ENCODE measurements around the gene BUD31. TPM values are rescaled to one million over a fixed set of nuclear protein-coding genes. Genes with fewer than 3 reads are reported as not detected.

BUD31 gene
- total and polyA plus RNA-seq, 4 donors, result 18.5 to 55.9 (median 32.0) TPM

DNA sequence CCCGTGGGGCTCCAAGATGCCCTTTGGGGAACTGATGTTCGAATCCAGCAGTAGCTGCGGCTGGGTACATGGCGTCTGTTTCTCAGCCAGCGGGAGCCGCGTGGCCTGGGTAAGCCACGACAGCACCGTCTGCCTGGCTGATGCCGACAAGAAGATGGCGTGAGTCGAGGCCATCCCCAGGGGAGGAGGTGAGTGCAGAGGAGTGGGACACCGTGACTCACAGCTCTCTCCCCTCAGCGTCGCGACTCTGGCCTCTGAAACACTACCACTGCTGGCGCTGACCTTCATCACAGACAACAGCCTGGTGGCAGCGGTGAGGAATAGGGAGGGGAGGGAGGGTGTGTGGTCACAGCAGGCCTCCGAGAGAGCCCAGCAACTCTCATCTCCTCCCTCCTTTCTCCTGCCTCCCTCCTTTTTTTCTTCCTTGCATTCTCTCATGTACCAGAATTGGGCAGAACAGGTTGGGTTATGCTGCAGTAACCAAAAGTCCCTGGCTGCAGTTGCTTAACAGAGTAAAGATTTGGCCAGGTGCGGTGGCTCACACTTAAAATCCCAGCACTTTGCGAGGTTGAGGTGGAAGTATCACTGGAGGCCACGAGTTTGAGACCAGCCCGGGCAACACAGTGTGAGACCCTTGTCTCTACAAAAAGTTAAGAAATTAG is 17.7 kb upstream of the BUD31 start:
- TF ChIP-seq NR2F2 (IDR thresholded peaks at IDR 0.05) (no peak), RXRA (IDR thresholded peaks at IDR 0.05) (no peak), REST (IDR thresholded peaks at IDR 0.05) (no peak), HNF4G (IDR thresholded peaks at IDR 0.05) (no peak), JUND (IDR thresholded peaks at IDR 0.05) (no peak), YY1 (IDR thresholded peaks at IDR 0.05) (no peak), FOXA1 (IDR thresholded peaks at IDR 0.05) (no peak), SP1 (IDR thresholded peaks at IDR 0.05) (no peak), ATF3 (IDR thresholded peaks at IDR 0.05) (no peak), RAD21 (IDR thresholded peaks at IDR 0.05) (no peak), EGR1 (IDR thresholded peaks at IDR 0.05; ENCODE audit: low read depth in 2 of 2) (no peak), FOXA2 (IDR thresholded peaks at IDR 0.05) (no peak)
- TF ChIP-seq, protein P1, sequence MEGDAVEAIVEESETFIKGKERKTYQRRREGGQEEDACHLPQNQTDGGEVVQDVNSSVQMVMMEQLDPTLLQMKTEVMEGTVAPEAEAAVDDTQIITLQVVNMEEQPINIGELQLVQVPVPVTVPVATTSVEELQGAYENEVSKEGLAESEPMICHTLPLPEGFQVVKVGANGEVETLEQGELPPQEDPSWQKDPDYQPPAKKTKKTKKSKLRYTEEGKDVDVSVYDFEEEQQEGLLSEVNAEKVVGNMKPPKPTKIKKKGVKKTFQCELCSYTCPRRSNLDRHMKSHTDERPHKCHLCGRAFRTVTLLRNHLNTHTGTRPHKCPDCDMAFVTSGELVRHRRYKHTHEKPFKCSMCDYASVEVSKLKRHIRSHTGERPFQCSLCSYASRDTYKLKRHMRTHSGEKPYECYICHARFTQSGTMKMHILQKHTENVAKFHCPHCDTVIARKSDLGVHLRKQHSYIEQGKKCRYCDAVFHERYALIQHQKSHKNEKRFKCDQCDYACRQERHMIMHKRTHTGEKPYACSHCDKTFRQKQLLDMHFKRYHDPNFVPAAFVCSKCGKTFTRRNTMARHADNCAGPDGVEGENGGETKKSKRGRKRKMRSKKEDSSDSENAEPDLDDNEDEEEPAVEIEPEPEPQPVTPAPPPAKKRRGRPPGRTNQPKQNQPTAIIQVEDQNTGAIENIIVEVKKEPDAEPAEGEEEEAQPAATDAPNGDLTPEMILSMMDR (IDR thresholded peaks at IDR 0.05; ENCODE audit: low read depth, low read length, missing input control), result no peak
- TF ChIP-seq, protein P2, sequence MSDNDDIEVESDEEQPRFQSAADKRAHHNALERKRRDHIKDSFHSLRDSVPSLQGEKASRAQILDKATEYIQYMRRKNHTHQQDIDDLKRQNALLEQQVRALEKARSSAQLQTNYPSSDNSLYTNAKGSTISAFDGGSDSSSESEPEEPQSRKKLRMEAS (IDR thresholded peaks at IDR 0.05), result no peak
- Histone ChIP-seq H3K9ac (ENCODE audit: low read depth in 1 of 2, low read length in 2 of 2) (no peak overlapping the region), H3K4me1 (ENCODE audit: control insufficient read depth in 4 of 4, insufficient read depth in 4 of 4, low read length in 3 of 4) (peaks cover 8 to 25% (median 17%) of the 10 kb centered on the region in 4 donors), H3K4me3 (ENCODE audit: low read depth in 1 of 3, low read length in 3 of 3) (no peak overlapping the region), H3K27ac (ENCODE audit: low read depth in 1 of 2, low read length in 2 of 2) (no peak overlapping the region), H3K27me3 (ENCODE audit: control insufficient read depth in 4 of 4, insufficient read depth in 4 of 4, low read length in 3 of 4) (no peaks in the 10 kb centered on the region), H3K36me3 (ENCODE audit: control insufficient read depth in 4 of 4, insufficient read depth in 3 of 4, low read depth in 1 of 4, low read length in 3 of 4) (peaks cover 7 to 42% (median 10%) of the 10 kb centered on the region in 4 donors), H3K9me3 (ENCODE audit: control insufficient read depth in 4 of 4, low read length in 3 of 4) (no peaks in the 10 kb centered on the region)
- 97% methylated on average over 23 of the region's 23 CpGs for WGBS
- DNase-seq (ENCODE audit: low spot score), result no peak

DNA sequence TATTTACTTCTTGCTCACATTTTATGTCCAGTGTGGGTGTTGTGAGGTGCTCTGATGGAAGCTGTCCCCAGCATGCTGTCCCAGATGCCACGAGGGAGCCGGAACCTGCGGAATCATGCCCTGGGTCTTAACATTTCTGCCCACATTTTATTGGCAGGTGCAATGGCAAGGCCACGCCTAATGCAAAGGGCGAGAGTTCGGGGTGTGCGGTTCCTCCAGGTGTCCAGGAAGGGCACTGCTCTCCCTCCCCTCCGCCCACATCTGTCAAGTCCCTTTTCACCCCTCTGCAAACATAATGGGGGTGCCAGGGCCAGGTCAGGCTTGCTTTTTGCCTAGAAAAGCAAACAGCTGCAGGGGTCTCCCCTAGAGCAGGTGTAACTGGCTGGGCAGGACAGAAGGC is 16.7 kb upstream of the BUD31 start:
- Histone ChIP-seq H3K27me3 (ENCODE audit: control insufficient read depth in 4 of 4, insufficient read depth in 4 of 4, low read length in 3 of 4) (no peaks in the 10 kb centered on the region), H3K4me1 (ENCODE audit: control insufficient read depth in 4 of 4, insufficient read depth in 4 of 4, low read length in 3 of 4) (peaks cover 8 to 30% (median 18%) of the 10 kb centered on the region in 4 donors), H3K4me3 (ENCODE audit: low read depth in 1 of 3, low read length in 3 of 3) (no peak overlapping the region), H3K27ac (ENCODE audit: low read depth in 1 of 2, low read length in 2 of 2) (no peak overlapping the region), H3K9ac (ENCODE audit: low read depth in 1 of 2, low read length in 2 of 2) (no peak overlapping the region), H3K9me3 (ENCODE audit: control insufficient read depth in 4 of 4, low read length in 3 of 4) (no peaks in the 10 kb centered on the region), H3K36me3 (ENCODE audit: control insufficient read depth in 4 of 4, insufficient read depth in 3 of 4, low read depth in 1 of 4, low read length in 3 of 4) (peaks cover 9 to 36% (median 10%) of the 10 kb centered on the region in 4 donors)
- 86% methylated on average over 8 of the region's 8 CpGs for WGBS
- DNase-seq (ENCODE audit: low spot score), result no peak
- TF ChIP-seq, protein P1 (IDR thresholded peaks at IDR 0.05; ENCODE audit: low read depth, low read length, missing input control), result no peak
- TF ChIP-seq RXRA (IDR thresholded peaks at IDR 0.05) (no peak), REST (IDR thresholded peaks at IDR 0.05) (no peak), EGR1 (IDR thresholded peaks at IDR 0.05; ENCODE audit: low read depth in 2 of 2) (no peak), NR2F2 (IDR thresholded peaks at IDR 0.05) (no peak), HNF4G (IDR thresholded peaks at IDR 0.05) (no peak), RAD21 (IDR thresholded peaks at IDR 0.05) (no peak), HNF4A (conservative IDR thresholded peaks at IDR 0.05) (no peak), TAF1 (conservative IDR thresholded peaks at IDR 0.05) (no peak), YY1 (IDR thresholded peaks at IDR 0.05) (no peak)
- TF ChIP-seq, protein P3, sequence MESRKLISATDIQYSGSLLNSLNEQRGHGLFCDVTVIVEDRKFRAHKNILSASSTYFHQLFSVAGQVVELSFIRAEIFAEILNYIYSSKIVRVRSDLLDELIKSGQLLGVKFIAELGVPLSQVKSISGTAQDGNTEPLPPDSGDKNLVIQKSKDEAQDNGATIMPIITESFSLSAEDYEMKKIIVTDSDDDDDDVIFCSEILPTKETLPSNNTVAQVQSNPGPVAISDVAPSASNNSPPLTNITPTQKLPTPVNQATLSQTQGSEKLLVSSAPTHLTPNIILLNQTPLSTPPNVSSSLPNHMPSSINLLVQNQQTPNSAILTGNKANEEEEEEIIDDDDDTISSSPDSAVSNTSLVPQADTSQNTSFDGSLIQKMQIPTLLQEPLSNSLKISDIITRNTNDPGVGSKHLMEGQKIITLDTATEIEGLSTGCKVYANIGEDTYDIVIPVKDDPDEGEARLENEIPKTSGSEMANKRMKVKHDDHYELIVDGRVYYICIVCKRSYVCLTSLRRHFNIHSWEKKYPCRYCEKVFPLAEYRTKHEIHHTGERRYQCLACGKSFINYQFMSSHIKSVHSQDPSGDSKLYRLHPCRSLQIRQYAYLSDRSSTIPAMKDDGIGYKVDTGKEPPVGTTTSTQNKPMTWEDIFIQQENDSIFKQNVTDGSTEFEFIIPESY (IDR thresholded peaks at IDR 0.05), result no peak
- TF ChIP-seq, protein P2 (IDR thresholded peaks at IDR 0.05), result no peak

All from liver (tissue), 9 donors.